SKM-1 treated with dmso at 0.1 percent for 144 hours (cell line): ENCODE measurements around the gene NDRG2.

ENCODE experiments used
- DNase-seq: peaks from one replicate; lab custom pipeline; 2025; ENCODE audit not compliant: unreplicated experiment; lab: John Stamatoyannopoulos, UW

Gene NDRG2

GRCh38 chr14:20978687-20979086 lies 46.2 kb downstream of the NDRG2 start:
- no peak for DNase-seq

DNA sequence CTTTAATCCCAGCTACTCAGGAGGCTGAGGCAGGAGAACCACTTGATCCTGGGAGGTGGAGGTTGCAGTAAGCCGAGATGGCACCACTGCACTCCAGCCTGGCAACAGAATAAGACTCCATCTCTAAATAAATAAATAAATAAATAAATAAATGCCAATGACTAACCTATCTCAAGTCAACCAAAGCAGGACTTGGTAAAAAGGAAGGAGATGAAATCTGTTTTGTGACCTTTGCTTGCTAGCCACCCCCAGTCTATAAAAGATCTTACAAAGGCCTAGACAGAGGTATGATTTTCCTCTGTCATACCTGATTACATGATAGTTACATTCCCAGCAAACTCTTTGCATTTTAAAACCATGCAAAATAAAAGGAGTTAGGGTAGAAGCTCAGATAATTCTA lies 48.6 kb downstream of the NDRG2 start:
- DNase-seq = no peak

- no peak for DNase-seq
Measured at GRCh38 chr14:20973501-20973900, 51.4 kb downstream of the NDRG2 start.

DNA sequence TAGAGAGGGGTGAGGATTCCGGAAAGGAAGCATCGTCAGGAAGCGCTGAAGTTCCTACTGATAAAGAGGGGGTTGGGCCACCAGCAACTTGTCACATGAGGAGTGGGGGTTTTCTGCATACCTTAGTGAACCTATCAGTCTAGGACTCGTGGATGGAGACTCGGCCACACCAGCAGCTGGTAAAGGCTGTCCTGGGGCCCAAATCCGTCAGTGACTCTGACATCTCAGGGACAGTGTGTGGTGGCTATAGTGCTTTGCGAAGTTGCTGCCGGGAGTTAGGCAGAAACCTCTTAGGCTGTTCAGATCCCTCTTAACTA lies 53.2 kb downstream of the NDRG2 start:
- DNase-seq = no peak

GRCh38 chr14:20970983-20971704 lies 53.7 kb downstream of the NDRG2 start:
- peak; percentile 55 for DNase-seq

DNA sequence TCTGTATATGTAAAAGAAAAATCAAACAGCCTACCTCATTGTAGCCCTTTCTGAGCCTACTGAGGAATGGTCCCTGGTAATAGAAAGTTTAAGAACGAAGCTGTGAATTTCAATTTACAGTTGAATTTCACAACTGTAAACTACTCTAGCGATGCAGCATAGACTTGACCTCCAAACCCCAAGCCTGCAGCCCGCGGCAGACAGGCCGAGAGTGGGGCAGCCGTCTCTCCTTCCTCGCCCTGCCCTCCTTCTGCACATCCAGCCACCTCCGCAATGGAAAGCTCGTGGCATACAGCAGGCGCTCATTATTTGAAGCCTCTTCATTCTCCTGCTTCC lies 54.2 kb downstream of the NDRG2 start:
- no peak for DNase-seq

DNA sequence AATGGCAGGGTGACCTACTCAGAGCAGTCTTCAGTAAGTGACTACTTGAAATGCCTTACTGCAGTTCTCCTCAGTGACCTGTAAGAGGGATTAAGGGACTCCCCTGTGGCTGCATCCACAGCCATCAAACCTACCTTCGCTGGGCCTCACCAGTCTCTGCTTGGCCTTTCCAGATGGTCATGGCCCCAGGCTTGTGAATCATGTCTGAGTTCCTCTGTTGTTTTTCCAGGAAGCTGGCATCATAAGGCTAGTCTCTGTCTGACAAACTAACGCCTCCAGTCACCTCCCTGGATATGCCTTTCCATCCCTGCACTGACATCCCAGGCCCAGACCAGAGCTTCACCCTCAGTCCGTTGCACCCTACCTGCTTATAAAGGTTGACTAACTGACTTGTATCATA lies 55.5 kb downstream of the NDRG2 start:
- DNase-seq = no peak
